Psoas muscle (tissue), 8 donors: ENCODE measurements around the gene NSL1. TPM values are rescaled to one million over a fixed set of nuclear protein-coding genes. Genes with fewer than 3 reads are reported as not detected.

Experiments
- ATAC-seq, 4 donors: fragments of 200-7000 bp; cut with Tn5 transposase; one replicate each; pipeline ENCODE4 v1.9.1; 2020; ENCODE audit warnings: moderate library complexity in 3 of 4, mild to moderate bottlenecking in 2 of 4
- DNase-seq, 2 donors: peaks; one replicate each; pipeline ENCODE4 v3.0.0-alpha.2; 2020
- H3K27ac ChIP-seq: fragments of 200-600 bp; one replicate; pipeline ENCODE4 v1.8.0; 2022
- H3K27me3 ChIP-seq, 3 donors: fragments of 200-600 bp in 1 of 3; one replicate each; pipeline versions ENCODE4 v1.6.1 to v1.8.0; 2013 to 2022; ENCODE audit warnings: low read length in 2 of 3, mild to moderate bottlenecking in 2 of 3, moderate library complexity in 1 of 3; ENCODE audit not compliant: insufficient read depth in 3 of 3
- H3K36me3 ChIP-seq, 2 donors: fragments of 200-600 bp in 1 of 2; one replicate each; pipeline versions ENCODE4 v1.6.1 to v1.8.0; 2013 to 2022; ENCODE audit warnings: low read depth in 1 of 2, mild to moderate bottlenecking in 1 of 2, moderate library complexity in 1 of 2; ENCODE audit not compliant: insufficient read depth in 1 of 2
- H3K4me1 ChIP-seq: fragments of 200-600 bp; one replicate; pipeline ENCODE4 v1.8.0; 2022
- H3K4me3 ChIP-seq: fragments of 200-600 bp; one replicate; pipeline ENCODE4 v1.8.0; 2022; ENCODE audit warnings: mild to moderate bottlenecking
- H3K9me3 ChIP-seq: fragments of 200-600 bp; one replicate; pipeline ENCODE4 v1.8.0; 2022
- CTCF ChIP-seq: fragments of 200-600 bp; IDR thresholded peaks from one replicate; pipeline ENCODE4 v1.8.0; 2022; ENCODE audit warnings: antibody characterized with exemption
- WGBS, 3 donors: extraction: QIAGEN DNeasy Blood & Tissue Kit; methylation state at CpG; one replicate each; pipeline versions ENCODE4 v1.1.6 to v1.1.7; 2013; 5-methylcytosine and 5-hydroxymethylcytosine counted together
- intact Hi-C, 2 donors: fragments of 100-400 bp; cut with DNase I; formaldehyde crosslinking; loops; one replicate each; pipeline versions ENCODE4 v1.11.0 to v1.14.2; 2022
- polyA plus RNA-seq, 3 donors: library from polyadenylated mRNA; stranded (reverse); fragments of 200-250 nt; gene quantifications; one replicate each; pipeline ENCODE4 v1.2.3, GENCODE V29; 2013
- total RNA-seq, 4 donors: library from RNA; stranded (reverse); fragmentation: NEBNext Ultra II Directional in 2 of 4; extraction: Animal tissue kit (Norgen Biotek cat#: 25700) in 2 of 4; gene quantifications; one replicate each; pipeline versions ENCODE4 v1.2.1 to v1.2.4, GENCODE V29; 2021 to 2023
- donor health status: healthy with polysubstance abuse.
- donor health status: DM: no; HTN: no; CAD: no; lungs with moderate emphysema.
- donor health status: Bipolar disorder and iron deficiency.
- donor health status: healthy.
- donor health status: DM: yes; HTN: yes; CAD: no.
- donor health status: DM: no; HTN: no; CAD: no.
- donor health status: DM: no; HTN: no; CAD: no.
- donor health status: DM: yes; HTN: yes; CAD: no.

NSL1 gene
- total and polyA plus RNA-seq, 7 donors = 13.2 to 34.5 (median 18.6) TPM

GRCh38 chr1:212762839-212763238, 28.7 kb downstream of the NSL1 start:
- no peaks in the 10 kb centered on the region for H3K36me3 ChIP-seq
- TF ChIP-seq CTCF = no peak
- intact Hi-C loops = no loop called here
- no peaks in the 10 kb centered on the region for H3K27me3 ChIP-seq
- 96 to 97% (median 97%) methylated on average over 9 of the region's 9 CpGs for WGBS, 3 donors
- DNase-seq = no peak
- ATAC-seq = no peak
- H3K4me3 ChIP-seq = no peak overlapping the region
- H3K9me3 ChIP-seq = peaks cover 5% of the 10 kb centered on the region
- H3K4me1 ChIP-seq = no peaks in the 10 kb centered on the region
- no peak overlapping the region for H3K27ac ChIP-seq

GRCh38 chr1:212762234-212762633, 29.3 kb downstream of the NSL1 start:
- H3K27me3 ChIP-seq = no peaks in the 10 kb centered on the region
- no peak for DNase-seq
- no peak overlapping the region for H3K4me3 ChIP-seq
- intact Hi-C loops = no loop called here
- H3K36me3 ChIP-seq = no peaks in the 10 kb centered on the region
- TF ChIP-seq CTCF = no peak
- no peaks in the 10 kb centered on the region for H3K4me1 ChIP-seq
- 98 to 99% (median 98%) methylated on average over 4 of the region's 4 CpGs for WGBS, 3 donors
- peaks cover 1% of the 10 kb centered on the region for H3K9me3 ChIP-seq
- no peak overlapping the region for H3K27ac ChIP-seq
- ATAC-seq = no peak

GRCh38 chr1:212760126-212760823, 31.3 kb downstream of the NSL1 start:
- no peak overlapping the region for H3K4me3 ChIP-seq
- no peak for ATAC-seq
- H3K27me3 ChIP-seq = no peaks in the 10 kb centered on the region
- DNase-seq = no peak
- WGBS, 3 donors = 94 to 98% (median 97%) methylated on average over 10 of the region's 10 CpGs
- H3K9me3 ChIP-seq = no peaks in the 10 kb centered on the region
- no peak for TF ChIP-seq CTCF
- intact Hi-C loops = no loop called here
- H3K4me1 ChIP-seq = no peaks in the 10 kb centered on the region
- no peak overlapping the region for H3K27ac ChIP-seq
- no peaks in the 10 kb centered on the region for H3K36me3 ChIP-seq

GRCh38 chr1:212759683-212760082, 31.9 kb downstream of the NSL1 start:
- Histone ChIP-seq H3K4me3 (no peak overlapping the region), H3K4me1 (no peaks in the 10 kb centered on the region), H3K9me3 (no peaks in the 10 kb centered on the region), H3K36me3 (no peaks in the 10 kb centered on the region), H3K27ac (no peak overlapping the region), H3K27me3 (no peaks in the 10 kb centered on the region)
- intact Hi-C loops = no loop called here
- TF ChIP-seq CTCF = no peak
- ATAC-seq (no peak), DNase-seq (no peak)
- WGBS, 3 donors = 95 to 99% (median 96%) methylated on average over 5 of the region's 5 CpGs

GRCh38 chr1:212754680-212755079, 36.9 kb downstream of the NSL1 start:
- Histone ChIP-seq H3K27ac (no peak overlapping the region), H3K36me3 (no peaks in the 10 kb centered on the region), H3K4me3 (no peak overlapping the region), H3K4me1 (no peaks in the 10 kb centered on the region), H3K27me3 (no peaks in the 10 kb centered on the region), H3K9me3 (no peaks in the 10 kb centered on the region)
- no peak for DNase-seq
- no peak for ATAC-seq
- 32 to 75% (median 35%) methylated on average over 1 of the region's 1 CpG for WGBS, 3 donors
- intact Hi-C loops = no loop called here
- no peak for TF ChIP-seq CTCF
